Urinary bladder (tissue), 4 donors: ENCODE data around the gene KRT82. TPM values are rescaled to one million over a fixed set of nuclear protein-coding genes. Genes with fewer than 3 reads are reported as not detected.
"Not testable (repeated sequence)": the region's sequence is repeated elsewhere in the genome, so short reads cannot be mapped to it uniquely, and the experiment has no call there.

Source experiments
- DNase-seq: peaks from one replicate; pipeline ENCODE4 v3.0.0-alpha.2; 2015; ENCODE audit errors: extremely low spot score
- H3K27ac ChIP-seq: one replicate; pipeline ENCODE4 v1.5.1; 2013; ENCODE audit warnings: low read depth, mild to moderate bottlenecking, moderate library complexity
- H3K36me3 ChIP-seq: one replicate; pipeline ENCODE4 v1.6.1; 2013; ENCODE audit warnings: mild to moderate bottlenecking, moderate library complexity; ENCODE audit not compliant: insufficient read depth
- H3K4me1 ChIP-seq: one replicate; pipeline ENCODE4 v1.6.1; 2013; ENCODE audit warnings: mild to moderate bottlenecking, moderate library complexity; ENCODE audit not compliant: insufficient read depth
- H3K4me3 ChIP-seq: one replicate; pipeline ENCODE4 v1.5.1; 2013; ENCODE audit warnings: low read depth, low read length
- WGBS: extraction: QIAGEN DNeasy Blood & Tissue Kit; methylation state at CpG from one replicate; pipeline ENCODE4 v1.1.7; 2013; 5-methylcytosine and 5-hydroxymethylcytosine counted together
- polyA plus RNA-seq: library from polyadenylated mRNA; stranded (reverse); fragments of 200-250 nt; gene quantifications from one replicate; pipeline ENCODE4 v1.2.3, GENCODE V29; 2013
- total RNA-seq: library from RNA; depleted of rRNA; stranded (reverse); fragments of >200 nt; gene quantifications from one replicate; pipeline ENCODE4 v1.2.3, GENCODE V29; 2014
- donor health status: healthy with polysubstance abuse.
- donor health status: healthy.

Gene KRT82
- total and polyA plus RNA-seq, 2 donors, result 0.06 TPM; not detected in 1

DNA sequence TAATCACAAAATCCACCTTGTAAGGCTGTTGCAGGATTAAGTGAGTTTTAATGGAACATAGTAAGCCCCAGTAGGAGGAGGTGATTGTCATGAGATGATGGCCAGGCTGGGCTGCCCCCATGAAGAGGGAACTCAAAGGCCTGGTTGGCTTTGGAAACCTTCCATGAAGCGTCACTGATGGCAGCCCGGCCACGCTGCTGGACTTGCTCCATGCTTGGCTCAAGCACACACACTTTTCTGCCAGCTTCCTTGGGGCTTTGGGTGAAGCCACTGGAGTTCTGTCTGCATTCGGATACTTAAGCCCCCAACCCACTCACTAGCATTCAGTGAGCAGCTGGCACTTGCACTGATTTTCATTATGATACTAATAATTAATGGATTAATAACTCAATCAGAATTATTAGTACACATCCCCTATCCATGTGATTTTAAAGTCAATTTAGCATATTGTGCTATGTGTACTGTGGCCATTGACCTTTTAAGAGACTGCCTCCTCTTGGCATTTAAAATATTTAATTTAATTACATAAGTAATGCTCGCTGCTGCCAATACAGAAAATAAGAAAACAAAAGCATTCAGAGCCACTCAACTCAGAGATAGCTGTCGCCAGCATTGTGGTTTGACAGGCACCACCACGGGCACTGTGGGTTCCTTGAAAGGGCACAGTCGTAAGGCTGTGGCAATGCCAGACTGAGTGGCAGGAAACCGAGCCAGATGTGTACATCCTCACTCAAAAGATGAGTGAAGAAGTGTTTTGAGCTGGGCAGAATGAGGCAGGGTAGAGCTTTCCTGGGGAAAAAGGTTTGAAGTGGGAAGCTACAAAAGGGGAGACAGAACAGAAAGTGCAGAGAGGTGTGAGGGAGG is 54.7 kb downstream of the KRT82 start:
- WGBS, result 56% methylated on average over 9 of the region's 9 CpGs
- Histone ChIP-seq H3K27ac (no peak overlapping the region), H3K4me3 (no peak overlapping the region), H3K36me3 (no peaks in the 10 kb centered on the region), H3K4me1 (no peaks in the 10 kb centered on the region)
- DNase-seq, result no peak

DNA sequence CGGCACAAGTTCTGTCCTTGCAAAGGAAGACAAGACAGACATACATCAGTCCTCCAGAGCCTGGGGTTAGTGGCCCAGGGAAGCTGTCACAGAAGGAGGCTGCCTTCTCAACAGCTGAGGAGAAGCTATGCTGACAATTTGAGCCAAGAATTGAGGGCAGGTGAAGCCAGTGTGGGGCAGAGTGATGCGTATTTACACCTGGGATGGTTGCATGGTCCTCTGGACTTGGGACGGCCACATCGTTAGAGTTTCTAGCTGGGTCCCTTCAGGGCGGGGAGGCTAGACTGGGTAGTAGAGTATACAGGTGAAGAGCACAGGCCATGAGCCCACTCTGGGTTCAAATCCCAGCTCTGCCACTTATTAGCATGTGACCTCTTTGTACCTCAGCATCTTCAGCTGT is 55.3 kb downstream of the KRT82 start:
- Histone ChIP-seq H3K4me1 (no peaks in the 10 kb centered on the region), H3K27ac (no peak overlapping the region), H3K4me3 (no peak overlapping the region), H3K36me3 (no peaks in the 10 kb centered on the region)
- 95% methylated on average over 5 of the region's 5 CpGs for WGBS
- no peak for DNase-seq

DNA sequence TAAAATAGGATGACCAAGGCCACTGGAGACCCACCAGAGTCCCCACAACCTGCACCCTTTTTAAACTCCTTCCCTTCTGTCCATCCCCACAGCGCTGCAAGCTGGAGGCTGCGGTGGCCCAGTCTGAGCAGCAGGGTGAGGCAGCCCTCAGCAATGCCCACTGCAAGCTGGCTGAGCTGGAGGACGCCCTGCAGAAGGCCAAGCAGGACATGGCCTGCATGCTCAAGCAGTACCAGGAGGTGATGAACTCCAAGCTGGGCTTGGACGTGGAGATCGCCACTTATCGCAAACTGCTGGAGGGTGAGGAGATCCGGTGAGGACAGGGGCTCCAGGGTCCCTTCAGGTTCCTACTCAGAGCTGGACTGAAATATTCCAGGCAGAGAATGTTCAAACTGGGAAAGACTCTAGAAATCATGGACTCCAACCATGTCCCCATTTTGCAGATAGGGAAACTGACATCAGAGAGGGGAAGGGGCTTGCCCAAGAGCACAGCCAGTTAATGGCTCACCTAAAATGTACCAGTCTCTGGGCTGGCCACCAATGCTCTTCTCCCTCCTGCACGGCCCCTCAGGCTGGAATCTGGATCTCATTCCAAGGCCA is 56.0 kb downstream of the KRT82 start:
- no peak for DNase-seq
- Histone ChIP-seq H3K4me3 (no peak overlapping the region), H3K36me3 (no peaks in the 10 kb centered on the region), H3K4me1 (no peaks in the 10 kb centered on the region), H3K27ac (no peak overlapping the region)
- WGBS, result 94% methylated on average over 8 of the region's 8 CpGs

DNA sequence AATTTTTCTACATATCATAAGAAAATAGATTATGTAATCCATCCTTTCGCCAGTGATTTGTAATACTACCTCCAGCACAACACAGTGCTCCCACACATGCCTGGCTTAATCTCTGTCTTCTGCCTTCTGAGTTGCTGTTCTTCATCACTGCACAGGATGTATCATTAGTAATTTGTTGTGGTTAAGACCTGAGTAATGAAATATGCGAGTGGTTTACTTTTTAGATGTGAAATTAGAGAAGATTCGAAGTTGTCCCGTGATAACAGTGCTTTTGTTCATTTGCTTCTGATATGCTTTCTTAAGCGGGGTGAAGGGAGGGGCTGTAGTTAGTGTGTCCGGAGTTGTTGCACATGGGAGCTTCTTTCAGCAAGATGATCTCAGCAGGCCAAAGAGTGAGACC is 56.9 kb downstream of the KRT82 start:
- H3K27ac ChIP-seq, result no peak overlapping the region
- no peak for DNase-seq
- WGBS, result 62% methylated on average over 6 of the region's 6 CpGs
- no peak overlapping the region for H3K4me3 ChIP-seq
- no peaks in the 10 kb centered on the region for H3K4me1 ChIP-seq
- no peaks in the 10 kb centered on the region for H3K36me3 ChIP-seq

DNA sequence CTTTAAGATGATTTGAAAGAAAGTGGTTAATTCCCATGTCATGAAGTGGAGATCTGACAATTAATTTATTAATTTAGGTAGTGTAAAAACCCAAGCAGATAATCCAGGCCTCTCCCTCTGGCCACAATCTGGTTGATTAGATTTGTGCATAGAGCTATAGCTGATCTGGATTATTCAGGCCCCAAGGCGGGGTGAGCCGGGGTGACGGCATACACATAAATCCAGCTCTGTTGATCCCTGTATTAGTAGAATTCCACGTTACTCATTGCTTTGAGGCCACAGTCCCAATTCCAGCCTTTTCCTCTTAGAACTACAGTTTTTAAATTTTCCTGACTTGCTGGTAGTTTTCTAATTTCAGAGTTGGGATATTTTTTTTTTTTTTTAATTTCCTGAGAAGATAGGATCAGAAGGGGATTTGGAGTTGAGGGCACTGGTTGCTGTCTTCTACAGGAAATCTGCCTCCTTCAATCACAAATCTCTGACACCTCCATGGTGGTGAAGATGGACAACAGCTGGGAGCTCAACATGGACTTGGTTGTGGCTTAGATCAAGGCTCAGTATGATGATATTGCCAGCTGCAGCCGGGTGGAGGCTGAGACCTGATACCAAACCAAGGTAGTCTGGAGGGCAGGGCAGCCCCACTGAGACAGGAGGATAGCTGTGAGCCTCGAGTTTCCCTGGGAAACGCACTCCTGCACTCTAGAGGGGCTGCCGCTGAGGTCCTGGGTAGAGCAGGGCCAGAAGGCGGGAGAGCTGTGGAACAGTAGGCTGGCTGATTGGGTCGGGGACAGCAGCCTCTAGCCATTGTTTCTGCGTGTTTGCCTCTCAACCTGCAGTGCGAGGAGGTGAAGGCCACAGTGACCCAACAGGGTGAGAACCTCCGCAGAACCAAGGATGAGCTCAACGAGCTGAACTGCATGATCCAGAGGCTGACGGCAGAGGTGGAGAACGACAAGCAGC is 58.3 kb downstream of the KRT82 start:
- Histone ChIP-seq H3K4me3 (no peak overlapping the region), H3K36me3 (no peaks in the 10 kb centered on the region), H3K4me1 (no peaks in the 10 kb centered on the region), H3K27ac (no peak overlapping the region)
- no peak for DNase-seq
- WGBS, result 73% methylated on average over 16 of the region's 16 CpGs

DNA sequence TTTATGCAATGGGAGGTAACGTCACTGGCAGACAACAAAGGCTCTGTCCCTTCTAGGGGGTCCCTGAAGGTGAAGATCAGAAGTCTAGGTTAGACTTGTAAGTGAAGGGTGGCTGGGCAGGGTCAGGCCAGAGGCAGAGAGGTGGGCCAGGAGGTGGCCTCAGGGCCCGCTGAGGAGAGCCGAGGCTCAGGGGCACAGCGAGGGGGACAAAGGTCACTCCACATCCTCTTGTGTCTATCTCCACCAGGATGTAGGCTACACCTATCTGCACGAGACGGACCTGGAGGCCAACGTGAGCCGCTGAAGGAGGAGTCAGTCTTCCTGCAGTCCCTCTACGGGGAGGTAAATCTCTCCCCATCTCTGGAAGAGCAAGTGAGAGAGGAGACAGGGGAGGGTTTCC is 59.1 kb downstream of the KRT82 start:
- Histone ChIP-seq H3K4me3 (no peak overlapping the region), H3K4me1 (no peaks in the 10 kb centered on the region), H3K36me3 (no peaks in the 10 kb centered on the region), H3K27ac (no peak overlapping the region)
- no peak for DNase-seq
- WGBS, result 85% methylated on average over 9 of the region's 9 CpGs

DNA sequence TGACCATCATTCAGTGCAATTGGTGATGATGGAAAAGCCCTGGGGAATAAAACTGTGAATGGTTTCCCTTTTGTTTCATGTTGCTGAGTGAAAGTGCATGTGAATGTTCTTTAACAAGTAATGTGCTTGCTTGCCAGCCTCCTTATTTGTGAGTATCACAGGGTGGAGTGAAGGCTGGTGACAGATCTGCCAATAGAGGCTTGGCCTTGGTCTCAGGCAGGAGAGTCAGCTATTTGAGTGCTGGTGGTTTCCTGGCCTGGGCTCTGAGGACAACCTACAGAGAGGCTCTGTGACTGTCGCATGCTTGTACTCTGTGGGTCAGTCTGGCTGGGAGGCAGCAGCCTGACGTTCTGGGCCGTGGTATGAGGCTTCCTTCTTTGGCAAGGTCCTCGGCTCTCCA is 59.5 kb downstream of the KRT82 start:
- no peaks in the 10 kb centered on the region for H3K4me1 ChIP-seq
- no peaks in the 10 kb centered on the region for H3K36me3 ChIP-seq
- DNase-seq, result no peak
- no peak overlapping the region for H3K27ac ChIP-seq
- H3K4me3 ChIP-seq, result no peak overlapping the region
- 65% methylated on average over 4 of the region's 4 CpGs for WGBS

DNA sequence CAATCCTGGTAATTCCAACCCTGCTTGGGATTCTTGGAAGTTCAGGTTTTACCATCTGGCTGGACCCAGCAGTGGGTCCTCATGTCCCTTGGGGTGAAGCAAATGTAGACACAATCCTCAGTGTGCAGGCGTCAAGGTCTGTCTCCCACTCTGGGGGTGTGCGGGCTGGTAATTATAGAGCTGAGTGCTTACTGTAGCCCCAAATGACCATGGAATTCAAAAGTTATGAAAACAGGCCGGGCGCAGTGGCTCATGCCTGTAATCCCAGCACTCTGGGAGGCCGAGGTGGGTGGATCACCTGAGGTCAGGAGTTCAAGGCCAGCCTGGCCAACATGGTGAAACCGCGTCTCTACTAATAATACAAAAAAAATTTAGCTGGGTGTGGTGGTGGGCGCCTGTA is 61.1 kb downstream of the KRT82 start:
- WGBS, result 89% methylated on average over 8 of the region's 8 CpGs
- H3K36me3 ChIP-seq, H3K27ac ChIP-seq, H3K4me3 ChIP-seq, H3K4me1 ChIP-seq, DNase-seq: not testable (repeated sequence)

DNA sequence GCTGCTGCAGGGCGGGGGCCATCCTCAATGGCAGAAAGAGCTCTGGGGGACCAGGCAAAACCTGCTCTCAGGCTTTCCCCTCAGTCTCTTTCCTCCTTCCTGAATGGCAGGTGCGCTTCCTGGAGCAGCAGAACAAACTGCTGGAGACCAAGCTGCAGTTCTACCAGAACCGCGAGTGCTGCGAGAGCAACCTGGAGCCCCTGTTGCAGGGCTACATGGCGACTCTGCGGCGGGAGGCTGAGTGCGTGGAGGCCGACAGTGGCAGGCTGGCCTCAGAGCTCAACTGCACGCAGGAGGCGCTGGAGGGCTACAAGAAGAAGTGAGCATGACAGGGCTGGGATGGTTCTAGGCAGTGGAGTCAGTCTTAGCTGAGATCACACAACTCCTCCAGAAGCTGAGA is 62.0 kb downstream of the KRT82 start:
- Histone ChIP-seq H3K36me3 (no peaks in the 10 kb centered on the region), H3K4me3 (no peak overlapping the region), H3K4me1 (no peaks in the 10 kb centered on the region), H3K27ac (no peak overlapping the region)
- 95% methylated on average over 12 of the region's 12 CpGs for WGBS
- DNase-seq, result no peak

Other genes starting within 250 kb of the KRT82 start
- gene KRT80, start 214.3 kb downstream of the KRT82 start, total RNA-seq, result 1.7 TPM
- 3.0 TPM for gene KRT80, start 214.3 kb downstream of the KRT82 start, polyA plus RNA-seq
- gene KRT7, start 173.1 kb downstream of the KRT82 start, total RNA-seq, result 147 TPM
- gene KRT7, start 173.1 kb downstream of the KRT82 start, polyA plus RNA-seq, result 158 TPM
- gene KRT86, start 131.7 kb downstream of the KRT82 start, total RNA-seq, result not detected
- gene KRT86, start 131.7 kb downstream of the KRT82 start, polyA plus RNA-seq, result 0.15 TPM
- gene KRT81, start 114.8 kb downstream of the KRT82 start, total RNA-seq, result not detected
- gene KRT81, start 114.8 kb downstream of the KRT82 start, polyA plus RNA-seq, result not detected
- gene KRT83, start 84.9 kb downstream of the KRT82 start, total RNA-seq, result not detected
- gene KRT83, start 84.9 kb downstream of the KRT82 start, polyA plus RNA-seq, result not detected
- not detected for gene KRT85, start 38.9 kb downstream of the KRT82 start, total RNA-seq
- not detected for gene KRT85, start 38.9 kb downstream of the KRT82 start, polyA plus RNA-seq
- gene KRT84, start 20.7 kb downstream of the KRT82 start, total RNA-seq, result not detected
- gene KRT84, start 20.7 kb downstream of the KRT82 start, polyA plus RNA-seq, result not detected
- gene KRT75, start 28.0 kb upstream of the KRT82 start, total RNA-seq, result not detected
- not detected for gene KRT75, start 28.0 kb upstream of the KRT82 start, polyA plus RNA-seq
- gene KRT6B, start 45.8 kb upstream of the KRT82 start, total RNA-seq, result not detected
- not detected for gene KRT6B, start 45.8 kb upstream of the KRT82 start, polyA plus RNA-seq
- gene KRT6C, start 67.5 kb upstream of the KRT82 start, total RNA-seq, result not detected
- not detected for gene KRT6C, start 67.5 kb upstream of the KRT82 start, polyA plus RNA-seq
- gene KRT6A, start 86.9 kb upstream of the KRT82 start, total RNA-seq, result not detected
- gene KRT6A, start 86.9 kb upstream of the KRT82 start, polyA plus RNA-seq, result 0.11 TPM
- 55.4 TPM for gene KRT5, start 114.1 kb upstream of the KRT82 start, total RNA-seq
- gene KRT5, start 114.1 kb upstream of the KRT82 start, polyA plus RNA-seq, result 31.2 TPM
- gene KRT71, start 146.8 kb upstream of the KRT82 start, total RNA-seq, result not detected
- gene KRT71, start 146.8 kb upstream of the KRT82 start, polyA plus RNA-seq, result not detected
- not detected for gene KRT74, start 167.5 kb upstream of the KRT82 start, total RNA-seq
- gene KRT74, start 167.5 kb upstream of the KRT82 start, polyA plus RNA-seq, result not detected
- gene KRT72, start 195.1 kb upstream of the KRT82 start, total RNA-seq, result not detected
- gene KRT72, start 195.1 kb upstream of the KRT82 start, polyA plus RNA-seq, result not detected
- gene KRT73, start 212.2 kb upstream of the KRT82 start, total RNA-seq, result 0.11 TPM
- gene KRT73, start 212.2 kb upstream of the KRT82 start, polyA plus RNA-seq, result not detected
- not detected for gene KRT2, start 245.9 kb upstream of the KRT82 start, total RNA-seq
- not detected for gene KRT2, start 245.9 kb upstream of the KRT82 start, polyA plus RNA-seq